ENCODE data around the gene NUDT5.

NUDT5 gene

GRCh38 chr10:12181065-12181775, 14.5 kb downstream of the NUDT5 start:
- Histone ChIP-seq H3K36me3 (ENCODE audit: control insufficient read depth, low read length) (peaks cover 64% of the 10 kb centered on the region), H3K9me2 (replicated peaks; ENCODE audit: control insufficient read depth, low read length) (no peaks in the 10 kb centered on the region), H3K4me2 (ENCODE audit: low read length) (no peak overlapping the region), H3K4me3 (ENCODE audit: low read length) (no peak overlapping the region), H3F3A (ENCODE audit: control insufficient read depth, insufficient read depth) (peaks cover 3% of the 10 kb centered on the region; the same call in 1 of the 2 replicates), H3K9me3 (ENCODE audit: control insufficient read depth, insufficient read depth, low read length) (no peaks in the 10 kb centered on the region), H3K27me3 (ENCODE audit: control insufficient read depth, low read length) (no peaks in the 10 kb centered on the region), H3K79me2 (ENCODE audit: control insufficient read depth, low read length) (peaks cover 3% of the 10 kb centered on the region; the same call in 1 of the 2 replicates), H3K4me1 (ENCODE audit: control insufficient read depth, low read length) (no peaks in the 10 kb centered on the region), H4K20me1 (ENCODE audit: control insufficient read depth, insufficient read depth, low read depth, low read length) (no peaks in the 10 kb centered on the region), H3K27ac (ENCODE audit: low read depth, low read length) (no peak overlapping the region)
- TF ChIP-seq CTCF (IDR thresholded peaks at IDR 0.05; ENCODE audit: low read depth, low read length, poor library complexity, severe bottlenecking) (no peak), EZH2phosphoT487 (IDR thresholded peaks at IDR 0.05; ENCODE audit: borderline replicate concordance, low read length) (no peak)

- Histone ChIP-seq H3K4me3 (ENCODE audit: low read length) (no peak overlapping the region), H3F3A (ENCODE audit: control insufficient read depth, insufficient read depth) (no peaks in the 10 kb centered on the region), H4K20me1 (ENCODE audit: control insufficient read depth, insufficient read depth, low read depth, low read length) (no peaks in the 10 kb centered on the region), H3K27ac (ENCODE audit: low read depth, low read length) (no peak overlapping the region), H3K9me2 (replicated peaks; ENCODE audit: control insufficient read depth, low read length) (no peaks in the 10 kb centered on the region), H3K4me1 (ENCODE audit: control insufficient read depth, low read length) (no peaks in the 10 kb centered on the region), H3K4me2 (ENCODE audit: low read length) (no peak overlapping the region), H3K79me2 (ENCODE audit: control insufficient read depth, low read length) (no peaks in the 10 kb centered on the region), H3K9me3 (ENCODE audit: control insufficient read depth, insufficient read depth, low read length) (no peaks in the 10 kb centered on the region), H3K36me3 (ENCODE audit: control insufficient read depth, low read length) (peaks cover 56% of the 10 kb centered on the region), H3K27me3 (ENCODE audit: control insufficient read depth, low read length) (no peaks in the 10 kb centered on the region)
- no peak for TF ChIP-seq EZH2phosphoT487 (IDR thresholded peaks at IDR 0.05; ENCODE audit: borderline replicate concordance, low read length)
- TF ChIP-seq CTCF (IDR thresholded peaks at IDR 0.05; ENCODE audit: low read depth, low read length, poor library complexity, severe bottlenecking) = no peak
These were observed 15.3 kb downstream of the NUDT5 start for GRCh38 chr10:12180221-12180974.

- Histone ChIP-seq H3K27me3 (ENCODE audit: control insufficient read depth, low read length) (no peaks in the 10 kb centered on the region), H3K27ac (ENCODE audit: low read depth, low read length) (no peak overlapping the region), H3K9me2 (replicated peaks; ENCODE audit: control insufficient read depth, low read length) (no peaks in the 10 kb centered on the region), H3K4me2 (ENCODE audit: low read length) (no peak overlapping the region), H3K4me3 (ENCODE audit: low read length) (no peak overlapping the region), H3F3A (ENCODE audit: control insufficient read depth, insufficient read depth) (no peaks in the 10 kb centered on the region), H4K20me1 (ENCODE audit: control insufficient read depth, insufficient read depth, low read depth, low read length) (no peaks in the 10 kb centered on the region), H3K36me3 (ENCODE audit: control insufficient read depth, low read length) (peaks cover 51% of the 10 kb centered on the region), H3K4me1 (ENCODE audit: control insufficient read depth, low read length) (no peaks in the 10 kb centered on the region), H3K79me2 (ENCODE audit: control insufficient read depth, low read length) (no peaks in the 10 kb centered on the region), H3K9me3 (ENCODE audit: control insufficient read depth, insufficient read depth, low read length) (no peaks in the 10 kb centered on the region)
- no peak for TF ChIP-seq EZH2phosphoT487 (IDR thresholded peaks at IDR 0.05; ENCODE audit: borderline replicate concordance, low read length)
- TF ChIP-seq CTCF (IDR thresholded peaks at IDR 0.05; ENCODE audit: low read depth, low read length, poor library complexity, severe bottlenecking) = no peak
These were observed 16.0 kb downstream of the NUDT5 start for GRCh38 chr10:12179606-12180170.
